IMR-90 (cell line): Measurements from ENCODE around the gene RFC2. TPM values are rescaled to one million over a fixed set of nuclear protein-coding genes. Genes with fewer than 3 reads are reported as not detected.

ENCODE experiments used
- ATAC-seq: fragments of 200-7000 bp; cut with Tn5 transposase; 2 replicates; pipeline ENCODE4 v1.9.1; 2020; ENCODE audit warnings: low read depth, mild to moderate bottlenecking, moderate library complexity
- BruUV-seq: library from RNA; stranded (reverse); fragments of 400-500 nt; replicated peaks from 2 replicates; lab custom pipeline; 2021; lab: Mats Ljungman, UMichigan
- CTCF ChIA-PET: fragments of 300-600 bp; formaldehyde crosslinking; extraction: SDS; loops from one replicate; lab custom pipeline; 2021; ENCODE audit warnings: antibody characterized with exemption; lab: Yijun Ruan, JAX
- POLR2A ChIA-PET: fragments of 300-600 bp; sonication (Branson Sonifier 250); formaldehyde crosslinking; loops from one replicate; lab custom pipeline; 2022; ENCODE audit warnings: antibody characterized with exemption; ENCODE audit not compliant: unreplicated experiment; lab: Charles Lee
- DNase-seq: peaks from one replicate; pipeline ENCODE4 v3.0.0; 2013
- H2AFZ ChIP-seq: replicated peaks from 2 replicates; pipeline ENCODE3; 2013; ENCODE audit warnings: low read length, mild to moderate bottlenecking; ENCODE audit not compliant: poor library complexity
- H2AK5ac ChIP-seq: 2 replicates; pipeline ENCODE4 v1.6.1; 2013; ENCODE audit warnings: low read depth, low read length, inconsistent platforms
- H2AK9ac ChIP-seq: replicated peaks from 2 replicates; pipeline ENCODE3; 2013; ENCODE audit warnings: mild to moderate bottlenecking, low read depth, low read length, moderate library complexity; ENCODE audit not compliant: poor library complexity
- H2BK120ac ChIP-seq: 2 replicates; pipeline ENCODE4 v1.6.1; 2013; ENCODE audit warnings: low read depth, low read length, inconsistent platforms
- H2BK15ac ChIP-seq: 3 replicates; pipeline ENCODE4 v1.6.1; 2013; ENCODE audit warnings: low read depth, low read length, inconsistent platforms
- H2BK20ac ChIP-seq: 2 replicates; pipeline ENCODE4 v1.6.1; 2013; ENCODE audit warnings: low read depth, mild to moderate bottlenecking, inconsistent platforms, low read length, moderate library complexity
- H2BK5ac ChIP-seq: 2 replicates; pipeline ENCODE4 v1.6.1; 2013; ENCODE audit warnings: mild to moderate bottlenecking, low read depth, low read length, inconsistent platforms; ENCODE audit not compliant: poor library complexity, severe bottlenecking
- H3K14ac ChIP-seq: replicated peaks from 2 replicates; pipeline ENCODE4 v1.6.1; 2013; ENCODE audit warnings: low read depth, low read length, inconsistent platforms
- H3K18ac ChIP-seq: 2 replicates; pipeline ENCODE4 v1.6.1; 2013; ENCODE audit warnings: low read depth, low read length, control low read depth
- H3K23ac ChIP-seq: 2 replicates; pipeline ENCODE4 v1.6.1; 2013; ENCODE audit warnings: low read depth, low read length, inconsistent platforms
- H3K27ac ChIP-seq: 2 replicates; pipeline ENCODE4 v1.5.1; 2013; ENCODE audit warnings: mild to moderate bottlenecking, control low read depth, low read length; ENCODE audit not compliant: insufficient read depth
- H3K27me3 ChIP-seq: 2 replicates; pipeline ENCODE4 v1.6.1; 2013; ENCODE audit warnings: low read length; ENCODE audit not compliant: control insufficient read depth, insufficient read depth
- H3K36me3 ChIP-seq: 2 replicates; pipeline ENCODE4 v1.6.1; 2013; ENCODE audit warnings: low read length, mixed read lengths; ENCODE audit not compliant: control insufficient read depth, insufficient read depth
- H3K4ac ChIP-seq: 2 replicates; pipeline ENCODE4 v1.6.1; 2013; ENCODE audit warnings: low read depth, low read length, inconsistent platforms
- H3K4me1 ChIP-seq: 2 replicates; pipeline ENCODE4 v1.6.1; 2013; ENCODE audit warnings: low read length, mixed read lengths; ENCODE audit not compliant: control insufficient read depth, insufficient read depth
- H3K4me2 ChIP-seq: 2 replicates; pipeline ENCODE4 v1.6.1; 2013; ENCODE audit warnings: low read depth, mild to moderate bottlenecking, control low read depth, low read length, moderate library complexity
- H3K4me3 ChIP-seq: 2 replicates; pipeline ENCODE4 v1.5.1; 2013; ENCODE audit warnings: low read depth, mild to moderate bottlenecking, control low read depth, low read length, moderate library complexity; ENCODE audit not compliant: insufficient read depth
- H3K56ac ChIP-seq: 2 replicates; pipeline ENCODE4 v1.6.1; 2013; ENCODE audit warnings: low read length, inconsistent platforms; ENCODE audit not compliant: insufficient read depth; ENCODE audit errors: extremely low read depth
- H3K79me1 ChIP-seq, 2 experiments: 2 replicates each; pipeline ENCODE4 v1.6.1; 2013; ENCODE audit warnings: low read length in 2 of 2, inconsistent platforms in 1 of 2, low read depth in 1 of 2
- H3K9ac ChIP-seq: 2 replicates; pipeline ENCODE4 v1.6.1; 2013; ENCODE audit warnings: low read depth, low read length, control low read depth
- H3K9me1 ChIP-seq: 2 replicates; pipeline ENCODE4 v1.6.1; 2013; ENCODE audit warnings: low read length, inconsistent platforms; ENCODE audit not compliant: insufficient read depth
- H3K9me3 ChIP-seq: 2 replicates; pipeline ENCODE4 v1.6.1; 2013; ENCODE audit warnings: low read length; ENCODE audit not compliant: control insufficient read depth, insufficient read depth
- H4K20me1 ChIP-seq: 2 replicates; pipeline ENCODE4 v1.6.1; 2013; ENCODE audit warnings: low read length, inconsistent platforms; ENCODE audit not compliant: insufficient read depth
- H4K5ac ChIP-seq: 2 replicates; pipeline ENCODE4 v1.6.1; 2013; ENCODE audit warnings: mild to moderate bottlenecking, low read depth, low read length, control low read depth
- H4K8ac ChIP-seq, 2 experiments: 2 replicates each; pipeline ENCODE4 v1.6.1; 2013; ENCODE audit warnings: low read depth in 2 of 2, low read length in 2 of 2, control low read depth in 1 of 2, inconsistent platforms in 1 of 2
- H4K91ac ChIP-seq: 2 replicates; pipeline ENCODE4 v1.6.1; 2013; ENCODE audit warnings: low read depth, low read length, inconsistent platforms; ENCODE audit not compliant: insufficient read depth
- whole genome bisulfite sequencing, 2 experiments: methylation state at CpG; one replicate each; pipeline versions ENCODE4 v1.1.5 to v1.1.7; 2013; ENCODE audit warnings: missing lambda C conversion rate in 2 of 2; ENCODE audit not compliant: insufficient read length in 1 of 2; ENCODE audit errors: extremely low coverage in 2 of 2; 5-methylcytosine and 5-hydroxymethylcytosine counted together
- dilution Hi-C: fragments of 300-500 bp; cut with HindIII; formaldehyde crosslinking; loops from one replicate; pipeline ENCODE4 v1.14.3; 2018; ENCODE audit warnings: low sequenced_read_pairs; ENCODE audit not compliant: unreplicated experiment
- in situ Hi-C: fragments of 300-500 bp; cut with MboI; formaldehyde crosslinking; loops from 3 replicates; pipeline ENCODE4 v1.14.3; 2019; ENCODE audit warnings: low sequenced_read_pairs, inconsistent platforms, mixed read lengths
- intact Hi-C: fragments of 100-400 bp; cut with micrococcal nuclease; formaldehyde crosslinking; loops from 2 replicates; pipeline ENCODE4 v1.10.0; 2022
- polyA plus RNA-seq, 3 experiments: library from polyadenylated mRNA; depleted of rRNA; stranded (reverse); fragments of >200 nt; gene quantifications; 2 replicates each; pipeline ENCODE4 v1.2.3, GENCODE V29; 2012; ENCODE audit warnings: low replicate concordance in 1 of 3
- total RNA-seq: library from RNA; depleted of rRNA; stranded (reverse); fragments of >200 nt; gene quantifications from 2 replicates; pipeline ENCODE4 v1.2.3, GENCODE V29; 2012
- TF ChIP-seq, protein P1 (sequence below): conservative IDR thresholded peaks from 2 replicates; pipeline ENCODE4 v1.5.1; 2012; ENCODE audit warnings: mild to moderate bottlenecking, low read depth, low read length, improper control_type of control experiment

RFC2 gene
- total and polyA plus RNA-seq, 2 of the 4 experiments (the other 2 are of a cell fraction) = 25.2 to 37.8 TPM

DNA sequence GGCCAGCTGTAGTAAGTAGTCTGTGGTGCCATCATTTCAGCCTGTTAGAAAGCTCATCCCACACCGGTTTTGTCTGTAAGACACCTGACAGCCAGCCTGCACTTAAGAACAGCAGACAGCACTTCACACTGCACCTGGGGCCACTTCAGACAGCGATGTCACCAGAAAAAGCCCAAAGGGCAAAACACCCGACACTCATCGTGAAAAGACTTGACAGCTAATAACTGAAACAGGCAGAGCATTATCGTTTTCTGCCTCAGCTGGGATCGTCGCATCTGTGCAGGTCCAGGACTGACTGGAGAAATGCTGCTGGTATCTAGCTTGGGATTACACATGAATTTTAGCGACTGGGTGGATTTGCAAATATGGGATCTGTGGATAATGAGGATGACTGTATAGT, 61.1 kb downstream of the RFC2 start:
- no peak overlapping the region for H3K4me3 ChIP-seq
- H3K56ac ChIP-seq = no peak overlapping the region
- H3K9ac ChIP-seq = no peak overlapping the region
- H3K9me1 ChIP-seq = peaks cover 3% of the 10 kb centered on the region; the same call in 1 of the 2 replicates
- H2AK9ac ChIP-seq = no peak overlapping the region
- H3K79me1 ChIP-seq = peaks cover 26 to 55% of the 10 kb centered on the region in 2 experiments
- DNase-seq (no peak), ATAC-seq (no peak)
- TF ChIP-seq, protein P1, sequence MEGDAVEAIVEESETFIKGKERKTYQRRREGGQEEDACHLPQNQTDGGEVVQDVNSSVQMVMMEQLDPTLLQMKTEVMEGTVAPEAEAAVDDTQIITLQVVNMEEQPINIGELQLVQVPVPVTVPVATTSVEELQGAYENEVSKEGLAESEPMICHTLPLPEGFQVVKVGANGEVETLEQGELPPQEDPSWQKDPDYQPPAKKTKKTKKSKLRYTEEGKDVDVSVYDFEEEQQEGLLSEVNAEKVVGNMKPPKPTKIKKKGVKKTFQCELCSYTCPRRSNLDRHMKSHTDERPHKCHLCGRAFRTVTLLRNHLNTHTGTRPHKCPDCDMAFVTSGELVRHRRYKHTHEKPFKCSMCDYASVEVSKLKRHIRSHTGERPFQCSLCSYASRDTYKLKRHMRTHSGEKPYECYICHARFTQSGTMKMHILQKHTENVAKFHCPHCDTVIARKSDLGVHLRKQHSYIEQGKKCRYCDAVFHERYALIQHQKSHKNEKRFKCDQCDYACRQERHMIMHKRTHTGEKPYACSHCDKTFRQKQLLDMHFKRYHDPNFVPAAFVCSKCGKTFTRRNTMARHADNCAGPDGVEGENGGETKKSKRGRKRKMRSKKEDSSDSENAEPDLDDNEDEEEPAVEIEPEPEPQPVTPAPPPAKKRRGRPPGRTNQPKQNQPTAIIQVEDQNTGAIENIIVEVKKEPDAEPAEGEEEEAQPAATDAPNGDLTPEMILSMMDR = no peak
- H2AK5ac ChIP-seq = no peak overlapping the region
- no peak overlapping the region for H2BK5ac ChIP-seq
- in situ Hi-C loops = no loop called here
- H2BK15ac ChIP-seq = no peak overlapping the region
- intact Hi-C loops = no loop called here
- POLR2A ChIA-PET = no interaction called here
- no peak overlapping the region for H3K14ac ChIP-seq
- no TSS peak for BruUV-seq
- peaks cover 42% of the 10 kb centered on the region for H4K20me1 ChIP-seq
- CTCF ChIA-PET = interaction anchor here (0.6 kb wide), 1 partner anchor 133 kb away, joined by 4 read pairs; no protein-coding TSS in a partner anchor
- H3K9me3 ChIP-seq = no peaks in the 10 kb centered on the region
- H3K23ac ChIP-seq = no peak overlapping the region
- no peak overlapping the region for H4K8ac ChIP-seq
- H3K27ac ChIP-seq = no peak overlapping the region
- H4K5ac ChIP-seq = no peak overlapping the region
- no peaks in the 10 kb centered on the region for H3K27me3 ChIP-seq
- no peak overlapping the region for H2AFZ ChIP-seq
- H3K36me3 ChIP-seq = peaks cover 65% of the 10 kb centered on the region
- no peak overlapping the region for H3K18ac ChIP-seq
- H2BK20ac ChIP-seq = no peak overlapping the region
- H2BK120ac ChIP-seq = no peak overlapping the region
- H3K4me1 ChIP-seq = peaks cover 5% of the 10 kb centered on the region; the same call in 1 of the 2 replicates
- H3K4me2 ChIP-seq = no peak overlapping the region
- H4K91ac ChIP-seq = no peak overlapping the region
- dilution Hi-C loops = no loop called here
- WGBS, 2 experiments = 92% methylated on average over 5 of the region's 8 CpGs; no CpG with 5 or more reads in 1 of the 2 experiments
- no peak overlapping the region for H3K4ac ChIP-seq
